HL-60 (cell line): ENCODE results near the gene ARL4A.

Source experiments
- DNase-seq, 2 experiments: peaks; one replicate each; pipeline ENCODE4 v3.0.0-alpha.2; 2010 to 2020; ENCODE audit warnings: low read depth in 1 of 2, low spot score in 1 of 2
- H3K27ac ChIP-seq: fragments of 250-450 bp; sonication (Bioruptor Pico); replicated peaks from 2 replicates; pipeline ENCODE4 v1.5.1; 2020; ENCODE audit warnings: mild to moderate bottlenecking, moderate library complexity
- H3K27me3 ChIP-seq: fragments of 250-450 bp; sonication (Bioruptor Pico); 2 replicates; pipeline ENCODE4 v1.5.1; 2021; ENCODE audit warnings: mild to moderate bottlenecking, moderate library complexity; ENCODE audit not compliant: insufficient read depth, poor library complexity, severe bottlenecking
- H3K4me3 ChIP-seq: replicated peaks from 2 replicates; pipeline ENCODE4 v1.5.1; 2011; ENCODE audit warnings: mild to moderate bottlenecking, control low read depth, low read length; ENCODE audit not compliant: insufficient read depth
- TF ChIP-seq, protein P1 (sequence below): IDR thresholded peaks from 2 replicates; pipeline ENCODE4 v1.6.1; 2012; ENCODE audit warnings: low read depth; ENCODE audit not compliant: insufficient replicate concordance
- TF ChIP-seq, protein P2 (sequence below): IDR thresholded peaks from one replicate; pipeline ENCODE4 v1.5.1; 2011; ENCODE audit warnings: low read length, control low read depth, inconsistent platforms; ENCODE audit not compliant: insufficient read depth

ARL4A gene

GRCh38 chr7:12738665-12739064 lies 51.2 kb downstream of the ARL4A start:
- TF ChIP-seq, protein P1, sequence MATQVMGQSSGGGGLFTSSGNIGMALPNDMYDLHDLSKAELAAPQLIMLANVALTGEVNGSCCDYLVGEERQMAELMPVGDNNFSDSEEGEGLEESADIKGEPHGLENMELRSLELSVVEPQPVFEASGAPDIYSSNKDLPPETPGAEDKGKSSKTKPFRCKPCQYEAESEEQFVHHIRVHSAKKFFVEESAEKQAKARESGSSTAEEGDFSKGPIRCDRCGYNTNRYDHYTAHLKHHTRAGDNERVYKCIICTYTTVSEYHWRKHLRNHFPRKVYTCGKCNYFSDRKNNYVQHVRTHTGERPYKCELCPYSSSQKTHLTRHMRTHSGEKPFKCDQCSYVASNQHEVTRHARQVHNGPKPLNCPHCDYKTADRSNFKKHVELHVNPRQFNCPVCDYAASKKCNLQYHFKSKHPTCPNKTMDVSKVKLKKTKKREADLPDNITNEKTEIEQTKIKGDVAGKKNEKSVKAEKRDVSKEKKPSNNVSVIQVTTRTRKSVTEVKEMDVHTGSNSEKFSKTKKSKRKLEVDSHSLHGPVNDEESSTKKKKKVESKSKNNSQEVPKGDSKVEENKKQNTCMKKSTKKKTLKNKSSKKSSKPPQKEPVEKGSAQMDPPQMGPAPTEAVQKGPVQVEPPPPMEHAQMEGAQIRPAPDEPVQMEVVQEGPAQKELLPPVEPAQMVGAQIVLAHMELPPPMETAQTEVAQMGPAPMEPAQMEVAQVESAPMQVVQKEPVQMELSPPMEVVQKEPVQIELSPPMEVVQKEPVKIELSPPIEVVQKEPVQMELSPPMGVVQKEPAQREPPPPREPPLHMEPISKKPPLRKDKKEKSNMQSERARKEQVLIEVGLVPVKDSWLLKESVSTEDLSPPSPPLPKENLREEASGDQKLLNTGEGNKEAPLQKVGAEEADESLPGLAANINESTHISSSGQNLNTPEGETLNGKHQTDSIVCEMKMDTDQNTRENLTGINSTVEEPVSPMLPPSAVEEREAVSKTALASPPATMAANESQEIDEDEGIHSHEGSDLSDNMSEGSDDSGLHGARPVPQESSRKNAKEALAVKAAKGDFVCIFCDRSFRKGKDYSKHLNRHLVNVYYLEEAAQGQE = no peak
- TF ChIP-seq, protein P2, sequence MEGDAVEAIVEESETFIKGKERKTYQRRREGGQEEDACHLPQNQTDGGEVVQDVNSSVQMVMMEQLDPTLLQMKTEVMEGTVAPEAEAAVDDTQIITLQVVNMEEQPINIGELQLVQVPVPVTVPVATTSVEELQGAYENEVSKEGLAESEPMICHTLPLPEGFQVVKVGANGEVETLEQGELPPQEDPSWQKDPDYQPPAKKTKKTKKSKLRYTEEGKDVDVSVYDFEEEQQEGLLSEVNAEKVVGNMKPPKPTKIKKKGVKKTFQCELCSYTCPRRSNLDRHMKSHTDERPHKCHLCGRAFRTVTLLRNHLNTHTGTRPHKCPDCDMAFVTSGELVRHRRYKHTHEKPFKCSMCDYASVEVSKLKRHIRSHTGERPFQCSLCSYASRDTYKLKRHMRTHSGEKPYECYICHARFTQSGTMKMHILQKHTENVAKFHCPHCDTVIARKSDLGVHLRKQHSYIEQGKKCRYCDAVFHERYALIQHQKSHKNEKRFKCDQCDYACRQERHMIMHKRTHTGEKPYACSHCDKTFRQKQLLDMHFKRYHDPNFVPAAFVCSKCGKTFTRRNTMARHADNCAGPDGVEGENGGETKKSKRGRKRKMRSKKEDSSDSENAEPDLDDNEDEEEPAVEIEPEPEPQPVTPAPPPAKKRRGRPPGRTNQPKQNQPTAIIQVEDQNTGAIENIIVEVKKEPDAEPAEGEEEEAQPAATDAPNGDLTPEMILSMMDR = no peak
- H3K27me3 ChIP-seq = no peaks in the 10 kb centered on the region
- no peak for DNase-seq
- H3K27ac ChIP-seq = no peak overlapping the region
- H3K4me3 ChIP-seq = no peak overlapping the region
